NCI-H2081 treated with DMSO at 0.1 percent for 48 hours (cell line): ENCODE data around the gene CYP4X1.
"Not testable (repeated sequence)": the region's sequence is repeated elsewhere in the genome, so short reads cannot be mapped to it uniquely, and the experiment has no call there.

ENCODE experiments used
- DNase-seq: peaks from one replicate; lab custom pipeline; 2025; lab: John Stamatoyannopoulos, UW

CYP4X1 gene

DNA sequence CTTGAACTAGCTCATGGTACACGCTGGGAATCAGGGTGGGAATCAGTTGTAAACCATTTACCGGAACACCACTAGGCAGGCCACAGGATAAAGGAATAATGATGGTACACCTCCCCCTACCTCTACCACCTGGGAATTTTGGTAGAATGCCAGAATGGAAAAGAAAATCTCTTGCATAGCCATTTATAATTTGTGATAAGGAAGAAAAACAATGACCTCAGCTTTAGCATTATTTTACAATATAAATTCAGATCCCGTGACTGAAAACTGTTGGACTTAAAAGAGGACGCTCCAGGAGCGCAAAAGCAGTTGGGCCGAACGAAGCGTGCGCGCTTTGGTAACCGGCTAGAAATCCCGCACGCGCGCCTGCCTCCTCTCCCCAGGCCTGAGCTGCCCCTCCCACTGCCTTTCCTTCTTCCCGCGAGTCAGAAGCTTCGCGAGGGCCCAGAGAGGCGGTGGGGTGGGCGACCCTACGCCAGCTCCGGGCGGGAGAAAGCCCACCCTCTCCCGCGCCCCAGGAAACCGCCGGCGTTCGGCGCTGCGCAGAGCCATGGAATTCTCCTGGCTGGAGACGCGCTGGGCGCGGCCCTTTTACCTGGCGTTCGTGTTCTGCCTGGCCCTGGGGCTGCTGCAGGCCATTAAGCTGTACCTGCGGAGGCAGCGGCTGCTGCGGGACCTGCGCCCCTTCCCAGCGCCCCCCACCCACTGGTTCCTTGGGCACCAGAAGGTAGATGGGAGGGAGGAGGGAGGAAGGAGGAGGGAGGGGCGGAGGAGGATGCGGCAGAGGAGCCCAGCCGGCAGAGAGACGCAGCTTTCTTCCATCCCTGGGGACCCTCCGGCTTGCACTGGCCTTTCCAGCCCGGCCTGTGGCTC lies at the start of gene CYP4X1:
CYP4X1 (plus strand) TSS at position 402 of the 873 bp plus-strand sequence; CDS start at position 551, 149 bp downstream.
- DNase-seq, result no peak

- no peak for DNase-seq
These were observed 40.2 kb upstream of the CYP4X1 start for GRCh38 chr1:46983166-46983829.

DNA sequence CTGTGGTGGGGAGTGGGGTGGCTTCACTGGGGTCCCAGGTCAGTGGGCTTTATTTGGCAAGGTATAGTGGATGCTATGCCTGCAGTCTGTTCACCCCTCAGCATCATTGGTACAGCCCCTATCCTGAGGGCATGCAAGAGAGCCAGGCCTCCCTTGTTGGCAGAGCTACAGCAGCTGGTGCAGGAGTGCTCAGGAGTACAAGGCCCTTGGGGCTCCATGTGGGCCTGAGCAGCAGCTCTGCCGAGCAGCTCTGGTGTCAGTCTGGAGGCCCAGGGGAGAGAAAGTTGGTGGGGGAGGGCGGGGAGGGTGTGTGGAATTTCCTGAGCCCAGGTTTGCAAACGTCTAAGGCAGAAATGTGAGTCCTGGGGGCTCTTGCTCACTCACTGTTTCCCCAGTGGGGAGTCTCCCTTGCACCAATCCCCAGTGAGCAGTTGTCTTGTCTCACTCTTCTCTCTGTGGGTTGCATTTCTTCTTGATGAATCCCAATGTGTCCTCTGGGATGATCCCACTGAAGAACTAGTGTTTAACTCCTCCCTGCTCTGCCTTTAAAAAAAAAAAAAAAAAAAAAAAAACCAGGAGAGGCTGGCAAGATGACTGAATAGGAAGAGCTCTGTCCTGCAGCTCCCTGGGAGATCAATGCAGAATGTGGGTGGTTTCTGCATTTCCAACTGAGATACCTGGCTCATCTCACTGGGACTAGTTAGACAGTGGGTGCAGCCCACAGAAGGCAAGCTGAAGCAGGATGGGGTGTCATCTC lies 39.5 kb upstream of the CYP4X1 start:
- no peak for DNase-seq

GRCh38 chr1:46990541-46990940 lies 32.9 kb upstream of the CYP4X1 start:
- not testable (repeated sequence) for DNase-seq

- DNase-seq, result no peak
These were observed 32.2 kb upstream of the CYP4X1 start for GRCh38 chr1:46991083-46991923.

DNA sequence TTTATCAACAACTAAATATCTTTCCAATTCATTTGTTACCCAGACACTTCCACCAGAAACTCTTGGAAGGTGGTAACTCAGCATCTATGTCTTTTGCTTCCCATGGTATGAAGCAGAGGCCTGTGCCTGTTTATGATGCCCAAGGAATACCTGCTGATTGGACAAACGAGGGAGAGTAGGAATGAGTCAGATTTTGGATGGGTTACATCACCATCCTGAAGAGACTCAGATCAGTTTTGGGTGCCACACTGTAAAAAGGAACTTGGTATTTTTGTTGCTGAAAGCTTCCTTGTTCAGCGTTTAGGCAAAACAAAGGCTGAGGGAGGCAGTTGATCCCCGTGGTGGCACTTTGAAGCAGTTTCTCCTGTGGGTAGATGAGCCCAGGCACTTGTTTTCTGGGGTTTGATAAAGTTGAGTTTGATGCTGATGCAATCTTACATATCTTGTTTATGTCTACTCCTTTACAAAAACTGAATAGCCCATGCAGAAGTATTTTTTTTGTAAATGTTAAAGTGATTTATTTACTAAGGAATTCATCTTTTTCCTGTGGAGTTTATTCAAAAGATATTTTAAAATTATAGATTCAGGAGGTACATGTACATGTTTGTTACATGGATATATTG lies 26.7 kb upstream of the CYP4X1 start:
- no peak for DNase-seq

- no peak for DNase-seq
These were observed 21.3 kb upstream of the CYP4X1 start for GRCh38 chr1:47002211-47002610.

DNA sequence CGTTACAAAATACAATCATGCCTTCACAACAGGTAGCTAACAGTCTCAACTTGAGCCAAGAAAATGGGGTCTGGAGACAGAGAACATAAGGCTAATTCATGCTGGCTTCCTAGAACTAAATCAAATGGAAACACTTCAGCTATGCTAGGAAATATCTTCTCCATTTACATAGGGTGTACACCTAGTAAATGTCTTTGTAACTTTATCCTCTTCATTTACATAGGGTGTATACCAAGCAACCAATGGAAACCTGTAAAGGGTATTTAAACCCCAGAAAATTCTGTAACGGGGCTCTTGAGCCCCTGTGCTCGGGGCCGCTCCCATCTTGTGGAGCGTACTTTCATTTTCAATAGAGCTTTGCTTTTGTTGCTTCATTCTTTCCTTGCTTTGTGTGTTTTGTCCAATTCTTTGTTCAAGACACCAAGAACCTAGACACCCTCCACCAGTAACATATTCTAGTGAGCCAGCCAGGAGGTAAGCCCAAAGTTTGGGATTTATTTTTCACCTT lies 19.5 kb upstream of the CYP4X1 start:
- DNase-seq, result no peak

GRCh38 chr1:47006437-47006836 lies 17.0 kb upstream of the CYP4X1 start:
- DNase-seq, result not testable (repeated sequence)

GRCh38 chr1:47013293-47013692 lies 10.2 kb upstream of the CYP4X1 start:
- DNase-seq, result no peak

DNA sequence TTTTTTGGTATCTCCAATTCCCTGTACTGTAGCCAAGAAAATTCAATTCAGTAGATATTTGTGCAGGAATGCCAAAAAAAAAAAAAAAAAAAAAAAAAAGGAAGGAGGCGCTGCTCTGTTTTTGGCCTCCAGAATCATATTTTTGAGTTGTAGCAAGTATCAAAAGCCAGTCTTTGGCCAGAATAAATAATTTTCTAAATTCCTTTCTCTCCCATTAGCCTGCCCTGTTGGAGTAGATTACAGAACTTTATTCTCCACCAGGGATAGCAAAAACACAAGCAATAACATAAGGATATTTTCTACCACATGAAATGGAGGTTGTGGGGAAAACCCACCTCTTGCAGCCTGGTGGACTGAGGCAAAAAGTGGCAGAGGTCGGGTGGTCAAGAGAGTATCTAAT lies 2.4 kb upstream of the CYP4X1 start:
- no peak for DNase-seq

GRCh38 chr1:47024141-47024801 lies 802 bp downstream of the CYP4X1 start:
- DNase-seq, result no peak

GRCh38 chr1:47030170-47030805 lies 6.8 kb downstream of the CYP4X1 start:
- no peak for DNase-seq

GRCh38 chr1:47031059-47031458 lies 7.6 kb downstream of the CYP4X1 start:
- no peak for DNase-seq

DNA sequence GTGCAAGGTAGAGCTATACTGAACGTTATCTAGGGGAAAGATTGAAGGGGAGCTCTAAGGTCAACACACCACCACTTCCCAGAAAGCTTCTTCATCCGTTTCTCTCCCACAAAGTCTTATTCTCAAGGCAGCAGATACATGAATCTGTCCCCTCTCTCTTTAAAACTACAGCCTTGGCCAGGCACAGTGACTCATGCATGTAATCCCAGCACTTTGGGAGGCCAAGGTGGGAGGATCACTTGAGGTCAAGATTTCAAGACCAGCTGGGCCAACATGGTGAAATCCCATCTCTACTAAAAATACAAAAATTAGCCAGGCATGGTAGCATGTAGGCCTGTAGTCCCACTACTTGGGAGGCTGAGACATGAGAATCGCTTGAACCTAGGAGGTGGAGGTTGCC lies 8.1 kb downstream of the CYP4X1 start:
- DNase-seq, result no peak

GRCh38 chr1:47036764-47037163 lies 13.3 kb downstream of the CYP4X1 start:
- DNase-seq, result no peak

- no peak for DNase-seq
These were observed 35.9 kb downstream of the CYP4X1 start for GRCh38 chr1:47059376-47059775.

- no peak for DNase-seq
These were observed 43.7 kb downstream of the CYP4X1 start, which contains the start of gene CYP4Z1 for GRCh38 chr1:47067097-47067594. Gene CYP4Z1, plus strand, starts transcription at chr1:47067231. Its CDS starts 260 bp downstream, at chr1:47067491.

- not testable (repeated sequence) for DNase-seq
These were observed 45.6 kb downstream of the CYP4X1 start for GRCh38 chr1:47069080-47069479.

- not testable (repeated sequence) for DNase-seq
These were observed 46.0 kb downstream of the CYP4X1 start for GRCh38 chr1:47069509-47069908.
